ENCODE results near the gene ARMCX4.
"Not testable (repeated sequence)": the region's sequence is repeated elsewhere in the genome, so short reads cannot be mapped to it uniquely, and the experiment has no call there.

ARMCX4 gene

DNA sequence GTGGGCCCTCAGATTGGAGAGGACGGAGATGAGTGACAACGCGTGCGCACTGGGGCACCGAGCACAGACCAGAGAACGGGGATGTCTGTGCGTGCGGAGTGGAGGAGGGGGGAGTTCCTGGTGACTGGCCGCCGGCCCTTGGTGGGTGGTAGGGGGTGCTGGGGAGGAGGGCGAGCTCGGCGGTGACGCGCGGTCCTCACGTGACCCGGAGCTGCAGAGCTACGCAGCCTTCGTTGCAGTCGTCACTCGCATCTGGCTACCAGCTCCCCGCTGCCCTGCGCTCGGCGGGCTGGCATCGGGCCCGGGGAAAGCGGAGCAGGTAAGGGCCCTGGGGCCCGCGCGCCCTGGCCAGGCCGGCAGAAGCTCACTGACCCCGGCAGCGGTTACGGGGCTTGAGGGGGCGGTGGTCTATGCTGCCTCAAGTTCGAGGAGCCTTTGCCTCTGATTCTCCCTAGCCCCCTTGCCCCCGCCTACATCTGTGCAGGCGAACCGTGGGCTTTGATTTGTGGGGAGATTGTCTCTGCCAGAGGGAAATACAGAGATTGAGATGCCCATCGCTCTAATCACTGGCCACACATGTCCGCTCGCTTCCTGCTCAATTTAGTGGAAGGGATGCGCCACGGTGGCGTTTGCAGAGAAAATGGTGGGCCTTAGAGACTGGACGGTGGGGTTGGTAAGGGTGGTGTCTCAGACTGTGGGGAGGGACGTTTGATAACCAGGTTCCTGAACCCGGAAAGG lies at the start of gene ARMCX4:
TSS of gene ARMCX4 (plus strand) at position 245 of the 738 bp plus-strand sequence. CDS start 3,134 bp downstream, outside the sequence.
- DNase-seq, result peak; percentile 53

DNA sequence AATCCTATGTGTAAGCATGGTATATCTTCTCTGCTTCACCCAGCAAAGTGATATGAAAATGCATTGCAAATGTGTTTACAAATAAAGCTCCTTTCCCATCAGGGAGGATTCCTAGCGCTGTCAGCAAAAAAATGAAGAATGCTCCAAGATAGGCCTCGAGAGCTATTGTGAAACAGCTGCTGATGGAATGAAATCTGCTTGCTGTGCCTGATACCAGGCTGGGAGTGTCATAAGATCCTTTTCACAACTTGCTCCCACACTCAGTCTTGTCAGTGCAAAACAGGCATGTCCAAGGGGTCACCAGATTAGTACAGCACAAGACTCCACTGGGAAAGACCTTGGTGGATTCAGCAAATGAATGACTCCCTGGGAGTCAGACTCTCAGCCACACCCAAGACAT lies 43.2 kb upstream of the ARMCX4 start:
- no peak for DNase-seq

DNA sequence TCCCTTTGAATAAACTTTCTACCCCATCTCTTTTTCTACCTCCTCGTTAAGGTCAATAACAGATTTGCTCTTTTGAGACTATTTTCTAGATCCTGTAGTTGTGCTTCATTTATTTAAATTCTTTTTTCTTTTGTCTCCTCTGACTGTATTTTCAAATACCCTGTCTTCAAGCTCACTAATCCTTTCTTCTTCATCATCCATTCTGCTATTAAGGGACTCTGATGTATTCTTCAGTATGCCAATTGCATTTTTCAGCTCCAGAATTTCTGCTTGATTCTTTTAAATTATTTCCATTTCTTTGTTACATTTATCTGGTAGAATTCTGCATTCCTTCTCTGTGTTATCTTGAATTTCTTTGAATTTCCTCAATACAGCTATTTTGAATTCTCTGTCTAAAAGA lies 36.0 kb upstream of the ARMCX4 start:
- DNase-seq, result no peak

DNA sequence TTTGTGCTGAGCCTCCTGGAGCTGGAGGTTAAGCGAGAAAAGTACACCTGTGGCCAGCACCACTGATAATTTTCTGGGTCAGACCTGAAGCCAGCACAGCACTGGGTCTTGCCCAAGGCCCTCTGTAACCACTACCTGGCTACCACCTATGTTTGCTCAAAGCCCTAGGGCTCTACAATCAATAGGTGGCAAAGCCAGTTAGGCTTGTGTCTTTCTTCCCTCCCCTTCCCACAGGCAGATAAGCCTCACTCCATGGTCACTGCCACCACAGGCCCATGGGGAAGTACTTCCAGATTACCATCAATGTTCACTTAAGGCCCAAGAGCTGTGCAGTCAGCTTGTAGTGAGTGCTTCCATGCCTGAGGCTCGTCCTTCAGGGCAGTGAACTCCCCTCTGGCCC lies 35.2 kb upstream of the ARMCX4 start:
- DNase-seq, result no peak

DNA sequence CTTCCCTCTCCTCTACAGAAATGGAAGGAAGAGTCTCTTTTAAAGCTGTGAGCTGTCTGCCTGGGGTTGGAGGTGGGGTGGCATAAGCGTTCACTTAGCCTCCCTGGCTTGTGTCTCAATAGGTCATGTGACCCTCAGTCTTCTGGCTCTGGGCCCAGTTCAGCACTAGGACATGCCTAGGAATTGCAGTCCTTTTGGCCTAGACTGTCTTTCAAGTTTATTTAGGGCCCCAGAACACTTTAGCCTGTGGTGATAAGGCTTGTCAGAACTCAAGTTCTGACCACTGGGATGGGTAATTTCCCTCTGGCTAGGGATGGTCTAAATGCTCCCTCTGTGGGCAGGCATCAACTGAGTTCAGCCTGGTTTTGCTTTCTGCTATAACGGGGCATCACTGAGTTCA lies 34.3 kb upstream of the ARMCX4 start:
- no peak for DNase-seq

DNA sequence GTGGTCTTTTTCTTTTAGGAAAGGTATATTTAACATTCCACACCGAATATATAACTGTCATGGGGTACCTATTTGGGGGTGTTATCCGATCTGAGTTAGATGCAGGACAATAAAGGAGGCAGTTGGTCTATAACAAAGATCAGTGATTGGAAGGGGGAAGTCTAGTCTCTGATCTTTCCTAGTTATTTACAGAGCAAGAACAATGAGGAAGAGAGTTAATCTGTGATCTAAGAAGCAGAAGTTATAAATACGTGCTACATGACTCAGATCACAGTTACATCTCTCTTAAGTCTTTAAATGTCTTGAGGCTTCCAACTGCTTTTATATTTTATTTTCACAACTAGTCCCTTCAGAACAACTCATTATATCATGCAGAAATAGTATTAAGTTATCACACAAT lies 33.2 kb upstream of the ARMCX4 start:
- DNase-seq, result no peak

DNA sequence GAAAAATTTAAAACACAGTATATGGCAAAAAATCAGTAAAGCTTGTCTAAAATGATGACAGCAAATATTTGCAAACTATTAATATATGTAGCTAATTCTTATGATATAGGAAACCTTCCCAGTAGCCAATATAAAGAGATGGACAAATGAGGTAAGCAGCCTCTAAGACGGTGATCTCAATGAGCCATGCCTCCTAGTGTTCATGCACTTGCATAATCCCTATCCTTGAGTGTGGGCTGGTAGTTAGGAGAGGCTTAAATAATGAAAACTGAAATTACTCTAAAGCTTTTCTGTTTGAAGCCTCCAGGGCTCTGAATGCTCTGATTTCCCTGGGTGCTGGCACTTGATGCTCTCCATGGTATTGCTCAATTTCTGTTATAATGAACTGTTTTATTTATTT lies 24.6 kb upstream of the ARMCX4 start:
- no peak for DNase-seq

DNA sequence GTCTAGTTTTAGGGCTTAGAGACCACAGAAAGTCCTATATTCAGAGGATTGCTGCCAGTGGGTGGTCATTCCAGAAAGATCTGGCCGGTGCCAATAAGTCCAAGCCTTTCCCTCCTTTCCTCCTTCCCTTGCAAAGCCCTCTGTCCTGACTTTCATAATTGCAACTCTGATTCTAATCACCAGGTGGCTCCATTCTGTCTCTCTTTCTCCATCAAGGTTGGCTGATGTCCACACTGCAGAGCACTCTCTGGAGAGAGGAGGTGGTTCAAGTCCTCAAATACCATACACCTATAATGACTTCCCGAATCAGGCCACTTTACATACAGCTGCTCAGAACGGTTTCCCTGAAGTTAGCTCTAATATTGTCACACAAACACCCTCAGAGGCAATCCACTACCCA lies 22.4 kb upstream of the ARMCX4 start:
- peak; percentile 8 for DNase-seq

DNA sequence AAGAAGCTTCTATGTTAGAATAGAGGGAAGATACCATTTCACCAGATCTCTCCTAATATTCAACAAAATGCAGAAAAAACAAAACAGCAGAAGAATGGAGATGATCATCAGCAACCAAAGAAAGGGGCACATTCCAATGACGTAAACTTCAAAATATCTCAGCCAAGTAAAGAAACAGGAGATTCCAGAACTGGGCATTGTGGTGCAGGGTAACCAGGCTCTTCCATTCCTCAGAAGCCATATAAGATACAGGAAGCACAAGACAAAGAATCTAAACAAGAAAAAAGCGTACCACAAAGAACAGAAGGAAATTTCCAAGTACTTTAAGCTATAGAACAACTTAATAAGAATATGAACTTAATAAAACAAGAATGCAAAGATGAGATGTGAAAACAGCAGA lies 6.9 kb upstream of the ARMCX4 start:
- no peak for DNase-seq

DNA sequence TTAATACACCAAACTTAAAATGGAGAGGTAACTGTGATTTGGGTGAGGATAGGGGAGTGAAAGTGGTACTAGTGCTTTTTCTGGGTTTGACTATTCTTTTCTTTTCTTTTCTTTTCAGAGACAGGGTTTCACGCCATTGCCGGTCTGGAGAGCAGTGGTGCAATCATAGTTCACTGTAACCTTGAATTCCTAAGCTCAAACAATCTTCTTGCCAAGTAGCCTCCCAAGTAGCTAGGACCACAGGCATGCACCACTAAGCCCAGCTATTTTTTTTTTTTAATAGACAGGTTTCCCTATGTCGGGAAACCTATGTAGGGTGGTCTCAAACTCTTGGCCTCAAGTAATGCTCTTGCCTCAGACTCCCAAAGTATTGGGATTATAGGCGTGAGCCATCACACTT lies 3.0 kb upstream of the ARMCX4 start:
- no peak for DNase-seq

DNA sequence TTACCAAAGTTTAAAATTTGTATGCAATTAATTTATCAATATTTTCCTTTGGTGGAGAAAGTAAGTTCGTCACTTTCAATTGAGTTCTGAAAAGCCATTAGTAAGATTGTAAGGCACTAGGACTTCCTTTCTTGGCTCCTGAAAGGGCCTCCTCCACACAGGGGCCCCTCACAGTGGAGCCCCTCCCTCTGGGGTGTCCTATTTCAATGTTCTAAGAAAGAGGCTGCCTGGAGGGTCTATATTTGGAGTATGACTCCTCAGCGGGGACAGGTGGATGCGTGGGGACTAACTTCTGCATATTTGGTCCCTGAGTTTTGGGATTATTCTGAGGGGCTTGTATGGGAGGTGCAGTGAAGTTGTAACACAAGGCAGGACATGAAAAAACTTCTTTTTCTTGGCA lies 1.6 kb upstream of the ARMCX4 start:
- DNase-seq, result no peak

DNA sequence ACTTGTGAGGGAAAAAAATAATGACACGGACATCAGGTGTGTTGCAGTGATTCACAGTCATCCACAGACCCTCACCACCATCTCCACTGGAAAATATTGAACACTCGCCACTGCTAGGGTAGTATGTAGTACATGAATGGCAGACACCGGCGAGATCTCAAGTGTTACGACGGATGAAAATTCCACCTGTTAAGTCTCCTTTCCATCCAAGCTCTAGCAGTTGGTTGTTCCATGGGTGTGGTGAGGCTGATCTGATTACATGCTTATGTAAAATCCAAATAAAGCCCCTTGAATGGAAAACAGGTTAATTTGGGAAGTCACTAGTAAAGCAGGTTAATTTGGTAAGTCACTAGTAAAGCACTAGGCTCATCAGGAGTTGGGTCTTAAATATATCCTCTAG lies 1.1 kb upstream of the ARMCX4 start:
- no peak for DNase-seq

DNA sequence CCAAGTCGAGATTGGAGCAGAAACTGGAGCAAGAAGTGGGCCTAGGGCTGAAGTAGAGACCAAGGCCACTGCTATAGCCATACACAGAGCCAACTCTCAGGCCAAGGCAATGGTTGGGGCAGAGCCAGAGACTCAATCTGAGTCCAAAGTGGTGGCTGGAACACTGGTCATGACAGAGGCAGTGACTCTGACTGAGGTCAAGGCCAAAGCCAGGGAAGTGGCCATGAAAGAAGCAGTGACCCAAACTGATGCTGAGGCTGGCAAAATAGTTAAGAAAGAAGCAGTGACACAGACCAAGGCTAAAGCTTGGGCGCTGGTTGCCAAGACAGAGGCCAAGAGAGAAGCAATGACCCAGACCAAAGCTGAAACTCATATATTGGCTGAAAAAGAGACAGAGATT lies 3.5 kb downstream of the ARMCX4 start:
- no peak for DNase-seq

DNA sequence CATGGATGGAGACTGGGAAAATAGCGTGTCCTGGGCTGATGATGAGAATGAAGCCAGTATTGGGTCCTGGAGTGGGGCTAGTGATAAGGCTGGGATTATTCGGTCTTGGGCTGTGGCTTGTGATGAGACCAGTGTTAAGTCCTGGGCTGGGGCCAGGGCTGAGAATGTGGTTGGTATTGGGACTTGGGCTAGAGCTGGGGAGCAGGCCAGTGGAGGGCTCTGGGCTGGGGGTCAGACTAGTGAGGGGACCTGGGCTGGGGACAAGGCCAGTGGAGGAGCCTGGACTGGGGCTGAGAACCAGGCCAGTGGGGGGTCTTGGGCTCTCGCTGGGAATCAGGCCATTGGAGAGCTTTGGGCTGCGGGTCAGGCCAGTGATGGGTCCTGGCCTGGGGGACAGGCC lies 6.7 kb downstream of the ARMCX4 start:
- DNase-seq, result no peak

DNA sequence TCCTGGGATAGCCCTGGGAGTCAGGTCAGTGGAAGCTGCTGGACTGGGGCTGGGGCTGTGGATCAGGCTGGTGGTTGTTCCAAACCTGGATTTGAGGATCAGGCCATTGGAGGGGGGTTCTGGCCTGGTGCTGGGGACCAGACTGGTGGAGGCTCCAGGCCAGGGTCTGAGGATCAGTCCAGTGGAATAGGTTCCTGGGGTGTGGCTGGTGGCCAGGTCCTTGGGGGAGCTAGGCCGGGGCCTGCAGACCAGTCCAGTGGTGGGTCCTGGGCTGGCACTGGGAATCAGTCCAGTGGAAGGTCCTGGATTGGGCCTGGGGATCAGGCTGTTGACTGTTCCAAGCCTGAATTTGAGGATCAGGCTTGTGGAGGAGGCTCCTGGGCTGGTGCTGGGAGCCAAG lies 8.0 kb downstream of the ARMCX4 start:
- no peak for DNase-seq

DNA sequence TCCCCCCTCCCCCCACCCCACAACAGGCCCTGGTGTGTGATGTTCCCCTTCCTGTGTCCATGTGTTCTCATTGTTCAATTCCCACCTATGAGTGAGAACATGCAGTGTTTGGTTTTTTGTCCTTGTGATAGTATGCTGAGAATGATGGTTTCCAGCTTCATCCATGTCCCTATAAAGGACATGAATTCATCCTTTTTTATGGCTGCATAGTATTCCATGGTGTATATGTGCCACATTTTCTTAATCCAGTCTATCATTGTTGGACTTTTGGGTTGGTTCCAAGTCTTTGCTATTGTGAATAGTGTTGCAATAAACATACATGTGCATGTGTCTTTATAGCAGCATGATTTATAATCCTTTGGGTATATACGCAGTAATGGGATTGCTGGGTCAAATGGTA lies 17.7 kb downstream of the ARMCX4 start:
- not testable (repeated sequence) for DNase-seq

DNA sequence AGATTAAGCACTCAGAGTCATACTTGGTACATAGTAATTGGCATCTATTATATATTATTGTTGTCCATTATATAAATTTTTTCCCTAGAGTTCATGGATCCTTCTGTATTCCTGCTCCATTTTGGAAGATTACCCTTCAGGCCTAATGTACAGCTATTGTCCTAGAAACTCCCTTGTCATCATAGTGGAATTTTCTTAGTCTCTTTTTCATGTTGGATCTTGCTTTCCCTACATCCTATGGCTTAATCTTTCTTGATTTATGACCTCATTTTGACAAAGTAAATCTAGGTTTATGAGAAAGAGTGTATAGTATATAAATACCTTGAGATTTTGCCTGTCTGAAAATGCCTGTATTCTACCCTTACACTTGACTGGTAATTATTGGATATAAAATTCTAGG lies 22.1 kb downstream of the ARMCX4 start:
- no peak for DNase-seq

DNA sequence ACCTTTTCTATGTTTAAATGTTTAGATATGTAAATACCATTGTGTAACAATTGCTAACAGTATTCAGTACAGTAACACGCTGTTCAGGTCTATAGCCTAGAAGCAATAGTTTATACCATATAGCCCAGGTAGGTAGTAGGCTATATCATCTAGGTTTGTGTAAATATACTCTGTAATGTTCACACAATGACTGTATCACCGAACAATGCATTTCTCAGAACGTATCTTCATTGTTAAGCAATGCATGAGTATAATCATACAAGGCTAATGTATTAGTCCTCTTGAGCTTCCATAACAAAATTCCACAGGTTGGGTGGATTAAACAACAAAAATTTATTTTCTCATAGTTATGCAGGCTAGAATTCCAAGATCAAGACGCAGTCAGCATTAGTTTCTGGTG lies 22.7 kb downstream of the ARMCX4 start:
- DNase-seq, result no peak

DNA sequence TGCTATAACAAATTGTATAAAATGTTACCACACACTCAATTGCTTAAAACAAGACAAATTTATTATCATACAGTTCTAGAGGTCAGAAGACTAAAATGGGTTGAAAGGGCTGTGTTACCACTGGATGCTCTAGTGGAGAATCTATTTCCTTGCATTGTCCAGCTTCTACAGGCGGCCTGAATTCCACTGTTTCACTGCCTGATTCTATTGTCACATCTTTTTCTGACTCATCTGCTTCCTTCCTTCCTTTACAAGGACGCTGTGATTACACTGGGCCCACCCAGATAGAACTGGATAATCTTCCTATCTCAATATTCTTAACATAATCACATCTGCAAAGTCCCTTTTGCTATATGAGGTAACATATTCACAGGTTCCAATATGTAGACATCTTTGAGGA lies 45.7 kb downstream of the ARMCX4 start:
- no peak for DNase-seq
